HepG2 (cell line): Measurements from ENCODE around the gene STXBP4. TPM values are rescaled to one million over a fixed set of nuclear protein-coding genes. Genes with fewer than 3 reads are reported as not detected.

ENCODE experiments used
- NFIC ChIP-seq: IDR thresholded peaks from 2 replicates; pipeline ENCODE4 v1.6.1; 2012; ENCODE audit warnings: mild to moderate bottlenecking, low read length, inconsistent platforms
- NRL ChIP-seq: sonication (generic); formaldehyde crosslinking; IDR thresholded peaks from 2 replicates; pipeline ENCODE4 v1.5.0; 2020; ENCODE audit warnings: missing genetic modification reagents, mild to moderate bottlenecking, moderate library complexity, borderline replicate concordance
- PITX1 ChIP-seq: sonication (generic); formaldehyde crosslinking; IDR thresholded peaks from 2 replicates; pipeline ENCODE4 v1.5.1; 2020; ENCODE audit warnings: mild to moderate bottlenecking, missing genetic modification reagents
- ZNF138 ChIP-seq: sonication (generic); formaldehyde crosslinking; IDR thresholded peaks from 2 replicates; pipeline ENCODE4 v1.5.0; 2020; ENCODE audit warnings: mild to moderate bottlenecking, low read depth, missing genetic modification reagents
- ZNF317 ChIP-seq: sonication (generic); formaldehyde crosslinking; IDR thresholded peaks from 2 replicates; pipeline ENCODE4 v1.5.0; 2020; ENCODE audit warnings: mild to moderate bottlenecking, missing genetic modification reagents
- ZNF772 ChIP-seq: sonication (generic); formaldehyde crosslinking; IDR thresholded peaks from 2 replicates; pipeline ENCODE4 v1.5.0; 2020; ENCODE audit warnings: mild to moderate bottlenecking, missing genetic modification reagents
- polyA plus RNA-seq, 8 experiments: library from polyadenylated mRNA; depleted of rRNA in 3 of 8; stranded (reverse) in 7 of 8; unstranded in 1 of 8; fragments of >200 nt; fragmentation: Illumina TruSeq in 4 of 8; extraction: Trizol in 4 of 8; gene quantifications; 2 replicates each; pipeline versions ENCODE4 v1.2.1 to v1.2.3, GENCODE V29; 2011 to 2016; ENCODE audit warnings: low read depth in 4 of 8, missing spikeins in 1 of 8, mixed read lengths in 1 of 8; ENCODE audit not compliant: insufficient read depth in 1 of 8
- total RNA-seq, 5 experiments: library from RNA; depleted of rRNA; stranded (reverse); fragments of >200 nt; fragmentation: Illumina TruSeq; extraction: Trizol; gene quantifications; 2 replicates each; pipeline ENCODE4 v1.2.3, GENCODE V29; 2016; ENCODE audit warnings: low read depth in 1 of 5
- TF ChIP-seq, protein P1 (sequence below): sonication (generic); formaldehyde crosslinking; IDR thresholded peaks from 2 replicates; pipeline ENCODE4 v1.8.0; 2022; ENCODE audit warnings: mild to moderate bottlenecking, missing genetic modification reagents, borderline replicate concordance
- TF ChIP-seq, protein P2 (sequence below): sonication (generic); formaldehyde crosslinking; IDR thresholded peaks from 2 replicates; pipeline ENCODE4 v1.5.0; 2020; ENCODE audit warnings: missing genetic modification reagents
- TF ChIP-seq, protein P3 (sequence below): sonication (generic); formaldehyde crosslinking; IDR thresholded peaks from 2 replicates; pipeline ENCODE4 v1.5.0; 2020; ENCODE audit warnings: mild to moderate bottlenecking, missing genetic modification reagents

Gene STXBP4
- total and polyA plus RNA-seq, 2 of the 13 experiments (the other 11 are each of a cell fraction or from before 2014, with no cell fraction given), result 8.5 to 36.1 TPM

DNA sequence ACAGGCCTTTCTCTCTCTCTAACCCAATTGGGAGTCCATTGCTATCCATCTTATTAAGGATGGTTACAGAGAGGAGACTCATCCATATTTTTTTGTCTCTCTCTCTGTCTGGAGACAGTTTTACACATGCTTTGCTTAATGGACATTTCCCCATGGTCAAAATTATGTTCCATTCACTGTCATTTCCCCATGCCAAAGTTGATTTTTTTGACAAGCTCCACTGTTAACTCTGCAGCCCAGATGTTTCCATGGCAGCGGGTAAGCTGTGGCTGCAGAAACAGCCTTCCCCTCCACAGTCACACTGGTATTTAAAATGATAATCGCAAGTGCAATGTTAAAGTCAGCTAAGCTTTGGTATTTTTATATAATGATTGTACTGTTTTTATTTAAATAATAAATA, 232.3 kb downstream of the STXBP4 start (continued):
- TF ChIP-seq, protein P1, sequence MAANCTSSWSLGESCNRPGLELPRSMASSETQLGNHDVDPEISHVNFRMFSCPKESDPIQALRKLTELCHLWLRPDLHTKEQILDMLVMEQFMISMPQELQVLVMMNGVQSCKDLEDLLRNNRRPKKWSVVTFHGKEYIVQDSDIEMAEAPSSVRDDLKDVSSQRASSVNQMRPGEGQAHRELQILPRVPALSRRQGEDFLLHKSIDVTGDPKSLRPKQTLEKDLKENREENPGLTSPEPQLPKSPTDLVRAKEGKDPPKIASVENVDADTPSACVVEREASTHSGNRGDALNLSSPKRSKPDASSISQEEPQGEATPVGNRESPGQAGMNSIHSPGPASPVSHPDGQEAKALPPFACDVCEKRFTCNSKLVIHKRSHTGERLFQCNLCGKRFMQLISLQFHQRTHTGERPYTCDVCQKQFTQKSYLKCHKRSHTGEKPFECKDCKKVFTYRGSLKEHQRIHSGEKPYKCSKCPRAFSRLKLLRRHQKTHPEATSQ (CRISPR knock-in tag), result no peak
- TF ChIP-seq, protein P2, sequence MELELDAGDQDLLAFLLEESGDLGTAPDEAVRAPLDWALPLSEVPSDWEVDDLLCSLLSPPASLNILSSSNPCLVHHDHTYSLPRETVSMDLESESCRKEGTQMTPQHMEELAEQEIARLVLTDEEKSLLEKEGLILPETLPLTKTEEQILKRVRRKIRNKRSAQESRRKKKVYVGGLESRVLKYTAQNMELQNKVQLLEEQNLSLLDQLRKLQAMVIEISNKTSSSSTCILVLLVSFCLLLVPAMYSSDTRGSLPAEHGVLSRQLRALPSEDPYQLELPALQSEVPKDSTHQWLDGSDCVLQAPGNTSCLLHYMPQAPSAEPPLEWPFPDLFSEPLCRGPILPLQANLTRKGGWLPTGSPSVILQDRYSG (CRISPR knock-in tag), result no peak
- no peak for TF ChIP-seq NRL (CRISPR knock-in tag)
- no peak for TF ChIP-seq ZNF317
- no peak for TF ChIP-seq PITX1 (CRISPR knock-in tag)
- TF ChIP-seq, protein P3, sequence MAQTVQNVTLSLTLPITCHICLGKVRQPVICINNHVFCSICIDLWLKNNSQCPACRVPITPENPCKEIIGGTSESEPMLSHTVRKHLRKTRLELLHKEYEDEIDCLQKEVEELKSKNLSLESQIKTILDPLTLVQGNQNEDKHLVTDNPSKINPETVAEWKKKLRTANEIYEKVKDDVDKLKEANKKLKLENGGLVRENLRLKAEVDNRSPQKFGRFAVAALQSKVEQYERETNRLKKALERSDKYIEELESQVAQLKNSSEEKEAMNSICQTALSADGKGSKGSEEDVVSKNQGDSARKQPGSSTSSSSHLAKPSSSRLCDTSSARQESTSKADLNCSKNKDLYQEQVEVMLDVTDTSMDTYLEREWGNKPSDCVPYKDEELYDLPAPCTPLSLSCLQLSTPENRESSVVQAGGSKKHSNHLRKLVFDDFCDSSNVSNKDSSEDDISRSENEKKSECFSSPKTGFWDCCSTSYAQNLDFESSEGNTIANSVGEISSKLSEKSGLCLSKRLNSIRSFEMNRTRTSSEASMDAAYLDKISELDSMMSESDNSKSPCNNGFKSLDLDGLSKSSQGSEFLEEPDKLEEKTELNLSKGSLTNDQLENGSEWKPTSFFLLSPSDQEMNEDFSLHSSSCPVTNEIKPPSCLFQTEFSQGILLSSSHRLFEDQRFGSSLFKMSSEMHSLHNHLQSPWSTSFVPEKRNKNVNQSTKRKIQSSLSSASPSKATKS, result no peak
- TF ChIP-seq ZNF772 (CRISPR knock-in tag), result no peak
- no peak for TF ChIP-seq NFIC
- TF ChIP-seq ZNF138, result no peak
